HepG2 (cell line): ENCODE data around the gene NFKBIA. TPM values are rescaled to one million over a fixed set of nuclear protein-coding genes. Genes with fewer than 3 reads are reported as not detected.
A peak's percentile ranks its signal among the peaks of the same experiment; 100 is the strongest.

Source experiments
- CBX5 ChIP-seq: sonication (generic); formaldehyde crosslinking; IDR thresholded peaks from 2 replicates; pipeline ENCODE4 v1.4.0; 2020; ENCODE audit warnings: missing genetic modification reagents, borderline replicate concordance
- CEBPG ChIP-seq: IDR thresholded peaks from 2 replicates; pipeline ENCODE4 v1.6.1; 2016
- ETV5 ChIP-seq: IDR thresholded peaks from 2 replicates; pipeline ENCODE4 v1.6.1; 2018; ENCODE audit warnings: missing biosample characterization, missing genetic modification reagents, inconsistent platforms, borderline replicate concordance
- KMT2A ChIP-seq: sonication (generic); formaldehyde crosslinking; IDR thresholded peaks from 2 replicates; pipeline ENCODE4 v1.4.0; 2020; ENCODE audit warnings: missing genetic modification reagents
- REXO4 ChIP-seq: sonication (generic); formaldehyde crosslinking; IDR thresholded peaks from 2 replicates; pipeline ENCODE4 v1.8.0; 2022; ENCODE audit warnings: missing genetic modification reagents, mild to moderate bottlenecking, borderline replicate concordance
- SNAPC2 ChIP-seq: sonication (generic); formaldehyde crosslinking; IDR thresholded peaks from 2 replicates; pipeline ENCODE4 v1.8.1; 2022; ENCODE audit warnings: mild to moderate bottlenecking, missing genetic modification reagents
- TBX3 ChIP-seq: fragments of 450-650 bp; IDR thresholded peaks from 2 replicates; pipeline ENCODE4 v1.6.1; 2017; ENCODE audit warnings: antibody characterized with exemption, mild to moderate bottlenecking, inconsistent platforms, borderline replicate concordance
- ZNF225 ChIP-seq: sonication (generic); formaldehyde crosslinking; IDR thresholded peaks from 2 replicates; pipeline ENCODE4 v1.4.0; 2020; ENCODE audit warnings: mild to moderate bottlenecking, missing genetic modification reagents
- ZNF382 ChIP-seq: sonication (generic); formaldehyde crosslinking; IDR thresholded peaks from 2 replicates; pipeline ENCODE4 v1.5.0; 2020; ENCODE audit warnings: missing genetic modification reagents, mild to moderate bottlenecking, borderline replicate concordance
- ZNF432 ChIP-seq: sonication (generic); formaldehyde crosslinking; IDR thresholded peaks from 2 replicates; pipeline ENCODE4 v1.5.0; 2020; ENCODE audit warnings: missing genetic modification reagents, mild to moderate bottlenecking, borderline replicate concordance
- ZNF558 ChIP-seq: sonication (generic); formaldehyde crosslinking; IDR thresholded peaks from 2 replicates; pipeline ENCODE4 v1.9.0; 2022; ENCODE audit warnings: mild to moderate bottlenecking, missing genetic modification reagents, borderline replicate concordance
- ZNF589 ChIP-seq: sonication (generic); formaldehyde crosslinking; conservative IDR thresholded peaks from 2 replicates; pipeline ENCODE4 v1.8.0; 2022; ENCODE audit warnings: mild to moderate bottlenecking, moderate library complexity, missing genetic modification reagents
- polyA plus RNA-seq, 8 experiments: library from polyadenylated mRNA; depleted of rRNA in 3 of 8; stranded (reverse) in 7 of 8; unstranded in 1 of 8; fragments of >200 nt; fragmentation: Illumina TruSeq in 4 of 8; extraction: Trizol in 4 of 8; gene quantifications; 2 replicates each; pipeline versions ENCODE4 v1.2.1 to v1.2.3, GENCODE V29; 2011 to 2016; ENCODE audit warnings: low read depth in 4 of 8, missing spikeins in 1 of 8, mixed read lengths in 1 of 8; ENCODE audit not compliant: insufficient read depth in 1 of 8
- total RNA-seq, 5 experiments: library from RNA; depleted of rRNA; stranded (reverse); fragments of >200 nt; fragmentation: Illumina TruSeq; extraction: Trizol; gene quantifications; 2 replicates each; pipeline ENCODE4 v1.2.3, GENCODE V29; 2016; ENCODE audit warnings: low read depth in 1 of 5
- TF ChIP-seq, protein P1 (sequence below), 2 experiments: sonication (generic) in 1 of 2; formaldehyde crosslinking in 1 of 2; IDR thresholded peaks; 2 replicates each; pipeline versions ENCODE4 v1.6.1 to v1.9.0; 2014 to 2022; ENCODE audit warnings: antibody characterized with exemption in 1 of 2, borderline replicate concordance in 1 of 2, inconsistent platforms in 1 of 2, low read depth in 1 of 2, missing genetic modification reagents in 1 of 2
- TF ChIP-seq, protein P2 (sequence below): sonication (generic); formaldehyde crosslinking; IDR thresholded peaks from 2 replicates; pipeline ENCODE4 v1.5.0; 2020; ENCODE audit warnings: missing genetic modification reagents, mild to moderate bottlenecking, borderline replicate concordance
- TF ChIP-seq, protein P3 (sequence below): sonication (generic); formaldehyde crosslinking; IDR thresholded peaks from 2 replicates; pipeline ENCODE4 v1.8.1; 2023; ENCODE audit warnings: mild to moderate bottlenecking, inconsistent platforms, moderate library complexity, missing genetic modification reagents, borderline replicate concordance
- TF ChIP-seq, protein P4 (sequence below): sonication (generic); formaldehyde crosslinking; IDR thresholded peaks from 2 replicates; pipeline ENCODE4 v1.5.1; 2020; ENCODE audit warnings: mild to moderate bottlenecking, missing genetic modification reagents

Gene NFKBIA
- total and polyA plus RNA-seq, 2 of the 13 experiments (the other 11 are each of a cell fraction or from before 2014, with no cell fraction given), result 197 to 319 TPM

DNA sequence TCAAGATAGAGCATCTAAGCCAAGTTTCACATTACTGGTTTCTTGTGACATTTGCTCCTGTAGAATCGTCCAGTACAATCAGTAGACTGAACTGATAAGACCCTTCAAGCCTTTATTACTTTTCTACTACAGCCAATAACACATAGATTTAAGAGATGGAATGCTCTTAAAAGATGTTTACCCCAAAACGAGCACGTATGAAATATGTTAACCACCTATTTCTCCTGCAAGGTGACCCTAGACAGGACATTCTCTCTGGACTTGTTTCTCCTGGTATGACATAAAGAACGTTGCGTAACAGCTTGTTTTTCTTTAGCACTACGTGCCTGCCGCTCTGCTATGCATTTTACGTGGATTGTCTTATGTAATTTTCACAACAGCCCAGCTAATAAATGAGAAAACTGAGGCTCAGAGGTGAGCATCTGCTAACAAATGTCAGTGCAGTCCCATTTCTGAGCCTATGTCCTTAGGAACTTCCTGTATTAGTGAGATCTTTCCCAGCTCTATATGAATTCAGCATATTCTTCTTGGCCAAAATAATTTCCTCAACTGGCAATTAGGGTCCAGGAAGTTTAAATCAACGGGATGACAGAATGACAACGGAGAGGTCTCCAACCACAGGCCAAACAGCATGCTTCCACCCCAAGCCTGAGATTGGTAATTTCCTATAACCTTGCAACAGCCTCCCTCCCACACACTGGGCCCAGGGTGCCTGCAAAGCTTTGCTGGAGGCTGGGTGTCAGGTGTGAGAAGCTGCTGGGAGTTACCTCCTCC, 3.7 kb downstream of the NFKBIA start (continued):
- TF ChIP-seq, protein P1, sequence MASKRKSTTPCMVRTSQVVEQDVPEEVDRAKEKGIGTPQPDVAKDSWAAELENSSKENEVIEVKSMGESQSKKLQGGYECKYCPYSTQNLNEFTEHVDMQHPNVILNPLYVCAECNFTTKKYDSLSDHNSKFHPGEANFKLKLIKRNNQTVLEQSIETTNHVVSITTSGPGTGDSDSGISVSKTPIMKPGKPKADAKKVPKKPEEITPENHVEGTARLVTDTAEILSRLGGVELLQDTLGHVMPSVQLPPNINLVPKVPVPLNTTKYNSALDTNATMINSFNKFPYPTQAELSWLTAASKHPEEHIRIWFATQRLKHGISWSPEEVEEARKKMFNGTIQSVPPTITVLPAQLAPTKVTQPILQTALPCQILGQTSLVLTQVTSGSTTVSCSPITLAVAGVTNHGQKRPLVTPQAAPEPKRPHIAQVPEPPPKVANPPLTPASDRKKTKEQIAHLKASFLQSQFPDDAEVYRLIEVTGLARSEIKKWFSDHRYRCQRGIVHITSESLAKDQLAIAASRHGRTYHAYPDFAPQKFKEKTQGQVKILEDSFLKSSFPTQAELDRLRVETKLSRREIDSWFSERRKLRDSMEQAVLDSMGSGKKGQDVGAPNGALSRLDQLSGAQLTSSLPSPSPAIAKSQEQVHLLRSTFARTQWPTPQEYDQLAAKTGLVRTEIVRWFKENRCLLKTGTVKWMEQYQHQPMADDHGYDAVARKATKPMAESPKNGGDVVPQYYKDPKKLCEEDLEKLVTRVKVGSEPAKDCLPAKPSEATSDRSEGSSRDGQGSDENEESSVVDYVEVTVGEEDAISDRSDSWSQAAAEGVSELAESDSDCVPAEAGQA (IDR thresholded peaks at IDR 0.05; ENCODE audit: low read depth), result peak; percentile 82; the same call in 1 of the 2 replicates
- TF ChIP-seq, protein P1 (CRISPR knock-in tag; IDR thresholded peaks at IDR 0.05; ENCODE audit: borderline replicate concordance), result no peak
- peak; percentile 72; the same call in 1 of the 2 replicates for TF ChIP-seq ZNF225
- no peak for TF ChIP-seq CBX5 (CRISPR knock-in tag)
- no peak for TF ChIP-seq ZNF589
- TF ChIP-seq, protein P2, sequence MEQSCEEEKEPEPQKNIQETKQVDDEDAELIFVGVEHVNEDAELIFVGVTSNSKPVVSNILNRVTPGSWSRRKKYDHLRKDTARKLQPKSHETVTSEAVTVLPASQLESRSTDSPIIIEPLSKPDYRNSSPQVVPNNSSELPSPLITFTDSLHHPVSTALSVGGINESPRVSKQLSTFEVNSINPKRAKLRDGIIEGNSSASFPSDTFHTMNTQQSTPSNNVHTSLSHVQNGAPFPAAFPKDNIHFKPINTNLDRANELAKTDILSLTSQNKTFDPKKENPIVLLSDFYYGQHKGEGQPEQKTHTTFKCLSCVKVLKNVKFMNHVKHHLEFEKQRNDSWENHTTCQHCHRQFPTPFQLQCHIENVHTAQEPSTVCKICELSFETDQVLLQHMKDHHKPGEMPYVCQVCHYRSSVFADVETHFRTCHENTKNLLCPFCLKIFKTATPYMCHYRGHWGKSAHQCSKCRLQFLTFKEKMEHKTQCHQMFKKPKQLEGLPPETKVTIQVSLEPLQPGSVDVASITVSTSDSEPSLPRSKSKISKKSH (CRISPR knock-in tag), result no peak
- TF ChIP-seq ETV5 (CRISPR knock-in tag), result peak; percentile 64; the same call in 1 of the 2 replicates
- TF ChIP-seq SNAPC2 (CRISPR knock-in tag), result no peak; the same call in 1 of the 2 replicates
- TF ChIP-seq, protein P3, sequence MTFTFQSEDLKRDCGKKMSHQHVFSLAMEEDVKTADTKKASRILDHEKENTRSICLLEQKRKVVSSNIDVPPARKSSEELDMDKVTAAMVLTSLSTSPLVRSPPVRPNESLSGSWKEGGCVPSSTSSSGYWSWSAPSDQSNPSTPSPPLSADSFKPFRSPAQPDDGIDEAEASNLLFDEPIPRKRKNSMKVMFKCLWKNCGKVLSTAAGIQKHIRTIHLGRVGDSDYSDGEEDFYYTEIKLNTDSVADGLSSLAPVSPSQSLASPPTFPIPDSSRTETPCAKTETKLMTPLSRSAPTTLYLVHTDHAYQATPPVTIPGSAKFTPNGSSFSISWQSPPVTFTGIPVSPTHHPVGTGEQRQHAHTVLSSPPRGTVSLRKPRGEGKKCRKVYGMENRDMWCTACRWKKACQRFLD, result no peak
- TF ChIP-seq, protein P4, sequence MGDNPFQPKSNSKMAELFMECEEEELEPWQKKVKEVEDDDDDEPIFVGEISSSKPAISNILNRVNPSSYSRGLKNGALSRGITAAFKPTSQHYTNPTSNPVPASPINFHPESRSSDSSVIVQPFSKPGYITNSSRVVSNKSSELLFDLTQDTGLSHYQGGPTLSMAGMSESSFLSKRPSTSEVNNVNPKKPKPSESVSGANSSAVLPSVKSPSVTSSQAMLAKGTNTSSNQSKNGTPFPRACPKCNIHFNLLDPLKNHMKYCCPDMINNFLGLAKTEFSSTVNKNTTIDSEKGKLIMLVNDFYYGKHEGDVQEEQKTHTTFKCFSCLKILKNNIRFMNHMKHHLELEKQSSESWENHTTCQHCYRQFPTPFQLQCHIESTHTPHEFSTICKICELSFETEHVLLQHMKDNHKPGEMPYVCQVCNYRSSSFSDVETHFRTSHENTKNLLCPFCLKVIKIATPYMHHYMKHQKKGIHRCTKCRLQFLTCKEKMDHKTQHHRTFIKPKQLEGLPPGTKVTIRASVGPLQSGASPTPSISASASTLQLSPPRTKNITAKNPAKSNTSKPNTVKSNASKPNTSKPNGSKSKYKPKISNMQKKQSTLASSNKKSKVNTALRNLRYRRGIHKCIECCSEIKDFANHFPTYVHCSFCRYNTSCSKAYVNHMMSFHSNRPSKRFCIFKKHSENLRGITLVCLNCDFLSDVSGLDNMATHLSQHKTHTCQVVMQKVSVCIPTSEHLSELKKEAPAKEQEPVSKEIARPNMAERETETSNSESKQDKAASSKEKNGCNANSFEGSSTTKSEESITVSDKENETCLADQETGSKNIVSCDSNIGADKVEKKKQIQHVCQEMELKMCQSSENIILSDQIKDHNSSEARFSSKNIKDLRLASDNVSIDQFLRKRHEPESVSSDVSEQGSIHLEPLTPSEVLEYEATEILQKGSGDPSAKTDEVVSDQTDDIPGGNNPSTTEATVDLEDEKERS, result peak; percentile 68; the same call in 1 of the 2 replicates
- TF ChIP-seq ZNF382 (CRISPR knock-in tag), result no peak
- TF ChIP-seq CEBPG, result peak; percentile 99
- peak; percentile 68 for TF ChIP-seq KMT2A
- TF ChIP-seq ZNF432 (CRISPR knock-in tag), result no peak
- TF ChIP-seq TBX3, result peak; percentile 60; the same call in 1 of the 2 replicates
- TF ChIP-seq REXO4 (CRISPR knock-in tag), result no peak
- TF ChIP-seq ZNF558 (CRISPR knock-in tag), result no peak
